WTC11 (cell line): ENCODE results near the gene PHLDB1. TPM values are rescaled to one million over a fixed set of nuclear protein-coding genes. Genes with fewer than 3 reads are reported as not detected.

Source experiments
- ATAC-seq: fragments of 200-7000 bp; cut with Tn5 transposase; 2 replicates; pipeline ENCODE4 v1.10.0; 2021; ENCODE audit warnings: mild to moderate bottlenecking, moderate library complexity
- CTCF ChIA-PET: fragments of 300-600 bp; sonication (Branson Sonifier 250); formaldehyde crosslinking; loops from one replicate; lab custom pipeline; 2021; ENCODE audit warnings: antibody characterized with exemption; lab: Charles Lee
- POLR2A ChIA-PET: fragments of 350-600 bp; sonication (Branson Sonifier 250); formaldehyde crosslinking; loops from one replicate; lab custom pipeline; 2021; ENCODE audit warnings: antibody characterized with exemption; lab: Charles Lee
- DNase-seq: peaks from one replicate; pipeline ENCODE4 v3.0.0; 2021; ENCODE audit warnings: low spot score
- H3K27ac Mint-ChIP-seq: 2 replicates; pipeline ENCODE4 v1.8.0; 2021; ENCODE audit warnings: mixed read lengths
- H3K27me3 Mint-ChIP-seq: 2 replicates; pipeline ENCODE4 v1.8.0; 2021; ENCODE audit warnings: low read depth, mild to moderate bottlenecking, moderate library complexity, mixed read lengths
- H3K36me3 Mint-ChIP-seq: 2 replicates; pipeline ENCODE4 v1.8.0; 2021; ENCODE audit warnings: mixed read lengths
- H3K4me1 Mint-ChIP-seq: 2 replicates; pipeline ENCODE4 v1.8.0; 2022; ENCODE audit warnings: mixed read lengths
- H3K4me3 Mint-ChIP-seq: 2 replicates; pipeline ENCODE4 v1.8.0; 2021; ENCODE audit warnings: mild to moderate bottlenecking, moderate library complexity, mixed read lengths
- H3K9me3 Mint-ChIP-seq: 2 replicates; pipeline ENCODE4 v1.8.0; 2021; ENCODE audit warnings: mixed read lengths
- AFF4 ChIP-seq: sonication (generic); formaldehyde crosslinking; IDR thresholded peaks from 2 replicates; pipeline ENCODE4 v1.8.1; 2023; ENCODE audit warnings: mild to moderate bottlenecking, missing genetic modification reagents, borderline replicate concordance
- CBFB ChIP-seq: sonication (generic); formaldehyde crosslinking; IDR thresholded peaks from 2 replicates; pipeline ENCODE4 v1.8.1; 2022; ENCODE audit warnings: mild to moderate bottlenecking, low read depth, missing genetic modification reagents
- ELF4 ChIP-seq: sonication (generic); formaldehyde crosslinking; IDR thresholded peaks from 2 replicates; pipeline ENCODE4 v1.8.1; 2022; ENCODE audit warnings: low read depth, mild to moderate bottlenecking, moderate library complexity, missing genetic modification reagents
- FOXJ3 ChIP-seq: sonication (generic); formaldehyde crosslinking; IDR thresholded peaks from 2 replicates; pipeline ENCODE4 v1.9.0; 2021; ENCODE audit warnings: missing genetic modification reagents, mild to moderate bottlenecking, borderline replicate concordance
- FOXK1 ChIP-seq: sonication (generic); formaldehyde crosslinking; IDR thresholded peaks from 2 replicates; pipeline ENCODE4 v1.8.0; 2022; ENCODE audit warnings: mild to moderate bottlenecking, moderate library complexity, missing genetic modification reagents
- GRHL2 ChIP-seq: fragments of 250-450 bp; sonication (Bioruptor Pico); IDR thresholded peaks from 2 replicates; pipeline ENCODE4 v1.8.0; 2022; ENCODE audit warnings: mild to moderate bottlenecking, moderate library complexity; ENCODE audit not compliant: insufficient replicate concordance, severe bottlenecking
- IRF2 ChIP-seq: sonication (generic); formaldehyde crosslinking; IDR thresholded peaks from 2 replicates; pipeline ENCODE4 v1.8.0; 2022; ENCODE audit warnings: low read depth, missing genetic modification reagents, borderline replicate concordance
- KAT7 ChIP-seq: sonication (generic); formaldehyde crosslinking; IDR thresholded peaks from 2 replicates; pipeline ENCODE4 v1.8.1; 2023; ENCODE audit warnings: missing genetic modification reagents, mild to moderate bottlenecking, borderline replicate concordance
- NFYB ChIP-seq: sonication (generic); formaldehyde crosslinking; conservative IDR thresholded peaks from 2 replicates; pipeline ENCODE4 v1.8.0; 2022; ENCODE audit warnings: low read depth, missing genetic modification reagents
- OVOL2 ChIP-seq: fragments of 250-450 bp; sonication (Bioruptor Pico); IDR thresholded peaks from 2 replicates; pipeline ENCODE4 v1.9.0; 2021; ENCODE audit warnings: mild to moderate bottlenecking, borderline replicate concordance
- PRRX2 ChIP-seq: fragments of 250-450 bp; sonication (Bioruptor Pico); IDR thresholded peaks from 2 replicates; pipeline ENCODE4 v1.8.0; 2021; ENCODE audit warnings: mild to moderate bottlenecking
- RELA ChIP-seq: sonication (generic); formaldehyde crosslinking; IDR thresholded peaks from 2 replicates; pipeline ENCODE4 v1.8.1; 2022; ENCODE audit warnings: missing genetic modification reagents, mild to moderate bottlenecking, borderline replicate concordance
- RORB ChIP-seq: fragments of 250-450 bp; sonication (Bioruptor Pico); IDR thresholded peaks from 2 replicates; pipeline ENCODE4 v1.9.0; 2021; ENCODE audit warnings: mild to moderate bottlenecking
- SMAD3 ChIP-seq: sonication (generic); formaldehyde crosslinking; IDR thresholded peaks from 2 replicates; pipeline ENCODE4 v1.8.0; 2022; ENCODE audit warnings: missing genetic modification reagents, mild to moderate bottlenecking, borderline replicate concordance
- SP1 ChIP-seq: sonication (generic); formaldehyde crosslinking; conservative IDR thresholded peaks from 2 replicates; pipeline ENCODE4 v1.8.1; 2022; ENCODE audit warnings: missing genetic modification reagents
- TEAD1 ChIP-seq: sonication (generic); formaldehyde crosslinking; IDR thresholded peaks from 2 replicates; pipeline ENCODE4 v1.8.0; 2022; ENCODE audit warnings: mild to moderate bottlenecking, missing genetic modification reagents
- TP53 ChIP-seq: sonication (generic); formaldehyde crosslinking; IDR thresholded peaks from 2 replicates; pipeline ENCODE4 v1.8.1; 2023; ENCODE audit warnings: mild to moderate bottlenecking, missing genetic modification reagents
- ZNF219 ChIP-seq: sonication (generic); formaldehyde crosslinking; IDR thresholded peaks from 2 replicates; pipeline ENCODE4 v1.8.0; 2023; ENCODE audit warnings: missing genetic modification reagents, mild to moderate bottlenecking, borderline replicate concordance
- ZNF263 ChIP-seq: sonication (generic); formaldehyde crosslinking; IDR thresholded peaks from 2 replicates; pipeline ENCODE4 v1.8.1; 2022; ENCODE audit warnings: low read depth, mild to moderate bottlenecking, moderate library complexity, missing genetic modification reagents
- ZNF416 ChIP-seq: fragments of 250-450 bp; sonication (Bioruptor Pico); IDR thresholded peaks from 2 replicates; pipeline ENCODE4 v1.9.0; 2021; ENCODE audit warnings: mild to moderate bottlenecking, inconsistent platforms
- ZNF425 ChIP-seq: fragments of 250-450 bp; sonication (Bioruptor Pico); conservative IDR thresholded peaks from 2 replicates; pipeline ENCODE4 v1.9.0; 2021; ENCODE audit warnings: mild to moderate bottlenecking
- total RNA-seq: library from RNA; stranded (reverse); gene quantifications from 3 replicates; pipeline ENCODE4 v1.2.3, GENCODE V29; 2021
- TF ChIP-seq, protein P1 (sequence below): fragments of 250-450 bp; sonication (Bioruptor Pico); IDR thresholded peaks from 2 replicates; pipeline ENCODE4 v1.8.0; 2021; ENCODE audit warnings: mild to moderate bottlenecking
- TF ChIP-seq, protein P2 (sequence below): sonication (generic); formaldehyde crosslinking; IDR thresholded peaks from 2 replicates; pipeline ENCODE4 v1.8.1; 2022; ENCODE audit warnings: mild to moderate bottlenecking, moderate library complexity, missing genetic modification reagents
- TF ChIP-seq, protein P3 (sequence below): fragments of 250-450 bp; sonication (Bioruptor Pico); IDR thresholded peaks from 2 replicates; pipeline ENCODE4 v1.9.0; 2021; ENCODE audit warnings: mild to moderate bottlenecking, borderline replicate concordance

PHLDB1 gene
- total RNA-seq, 1 experiment from 2014 or later: 83.1 TPM

DNA sequence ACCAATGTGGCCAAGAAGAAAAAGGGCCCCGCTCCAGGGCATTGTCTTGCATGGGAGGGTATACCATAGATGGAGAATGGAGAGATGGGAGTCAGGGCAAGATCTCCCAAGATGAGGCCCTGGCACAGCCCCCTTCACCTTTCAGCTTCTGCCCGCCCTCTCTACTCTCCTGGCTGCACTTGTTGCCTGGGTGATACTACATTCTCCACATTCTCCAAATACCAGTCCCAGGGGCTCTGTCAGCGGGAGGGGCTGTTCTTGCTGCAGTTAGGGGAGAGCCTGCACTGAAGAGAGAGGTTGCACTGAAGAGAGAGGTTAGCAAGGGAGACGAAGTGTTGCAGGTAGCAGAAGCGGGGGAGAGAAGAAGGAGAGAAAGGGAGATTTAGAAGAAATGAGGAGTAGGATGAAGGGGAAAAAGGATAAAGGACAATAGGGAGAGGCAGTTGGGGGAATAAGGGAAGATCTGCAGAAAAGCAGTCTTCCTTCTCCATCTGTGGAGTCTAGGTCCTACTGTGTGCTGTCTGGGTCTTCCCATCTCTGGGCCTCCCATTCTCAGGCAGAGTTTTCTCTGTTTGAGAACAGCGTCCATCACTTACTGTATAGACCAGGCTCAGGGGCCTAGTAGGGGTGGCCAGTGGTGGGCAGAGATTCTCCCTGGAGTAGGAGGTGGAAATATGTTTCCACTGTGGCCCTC, 8.0 kb downstream of the PHLDB1 start:
- Mint-ChIP-seq H3K27ac (peak overlapping the region; percentile 91), H3K4me3 (peak overlapping the region; percentile 21), H3K4me1 (peaks cover 64% of the 10 kb centered on the region), H3K36me3 (no peaks in the 10 kb centered on the region), H3K9me3 (no peaks in the 10 kb centered on the region), H3K27me3 (peaks cover 19% of the 10 kb centered on the region)
- peak; percentile 89 for DNase-seq
- peak; percentile 80 for ATAC-seq
- ChIA-PET CTCF (interaction anchor here (0.7 to 12.5 kb wide), 4 partner anchors 19 to 314 kb away, joined by 3 to 127 read pairs (median 56); no protein-coding TSS in a partner anchor), POLR2A (interaction anchor here (0.7 to 3.9 kb wide), 2 partner anchors 19 to 306 kb away, joined by 9 to 34 read pairs; no protein-coding TSS in a partner anchor)
- TF ChIP-seq ZNF263 (CRISPR knock-in tag): no peak
- TF ChIP-seq TEAD1: peak; percentile 100
- TF ChIP-seq FOXJ3: no peak
- TF ChIP-seq NFYB (CRISPR knock-in tag): no peak
- no peak for TF ChIP-seq GRHL2 (CRISPR knock-in tag)
- TF ChIP-seq SP1 (CRISPR knock-in tag): peak; percentile 61
- TF ChIP-seq KAT7 (CRISPR knock-in tag): no peak
- no peak for TF ChIP-seq ELF4 (CRISPR knock-in tag)
- no peak for TF ChIP-seq IRF2 (CRISPR knock-in tag)
- no peak for TF ChIP-seq TP53 (CRISPR knock-in tag)
- no peak for TF ChIP-seq PRRX2 (CRISPR knock-in tag)
- TF ChIP-seq, protein P1, sequence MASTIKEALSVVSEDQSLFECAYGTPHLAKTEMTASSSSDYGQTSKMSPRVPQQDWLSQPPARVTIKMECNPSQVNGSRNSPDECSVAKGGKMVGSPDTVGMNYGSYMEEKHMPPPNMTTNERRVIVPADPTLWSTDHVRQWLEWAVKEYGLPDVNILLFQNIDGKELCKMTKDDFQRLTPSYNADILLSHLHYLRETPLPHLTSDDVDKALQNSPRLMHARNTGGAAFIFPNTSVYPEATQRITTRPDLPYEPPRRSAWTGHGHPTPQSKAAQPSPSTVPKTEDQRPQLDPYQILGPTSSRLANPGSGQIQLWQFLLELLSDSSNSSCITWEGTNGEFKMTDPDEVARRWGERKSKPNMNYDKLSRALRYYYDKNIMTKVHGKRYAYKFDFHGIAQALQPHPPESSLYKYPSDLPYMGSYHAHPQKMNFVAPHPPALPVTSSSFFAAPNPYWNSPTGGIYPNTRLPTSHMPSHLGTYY (CRISPR knock-in tag): no peak
- no peak for TF ChIP-seq RELA (CRISPR knock-in tag)
- no peak for TF ChIP-seq FOXK1 (CRISPR knock-in tag)
- TF ChIP-seq ZNF416 (CRISPR knock-in tag): no peak
- no peak for TF ChIP-seq SMAD3 (CRISPR knock-in tag)
- TF ChIP-seq OVOL2: no peak
- no peak for TF ChIP-seq ZNF425 (CRISPR knock-in tag)
- TF ChIP-seq, protein P2, sequence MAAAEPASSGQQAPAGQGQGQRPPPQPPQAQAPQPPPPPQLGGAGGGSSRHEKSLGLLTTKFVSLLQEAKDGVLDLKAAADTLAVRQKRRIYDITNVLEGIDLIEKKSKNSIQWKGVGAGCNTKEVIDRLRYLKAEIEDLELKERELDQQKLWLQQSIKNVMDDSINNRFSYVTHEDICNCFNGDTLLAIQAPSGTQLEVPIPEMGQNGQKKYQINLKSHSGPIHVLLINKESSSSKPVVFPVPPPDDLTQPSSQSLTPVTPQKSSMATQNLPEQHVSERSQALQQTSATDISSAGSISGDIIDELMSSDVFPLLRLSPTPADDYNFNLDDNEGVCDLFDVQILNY (CRISPR knock-in tag): no peak
- TF ChIP-seq RORB (CRISPR knock-in tag): no peak
- TF ChIP-seq, protein P3, sequence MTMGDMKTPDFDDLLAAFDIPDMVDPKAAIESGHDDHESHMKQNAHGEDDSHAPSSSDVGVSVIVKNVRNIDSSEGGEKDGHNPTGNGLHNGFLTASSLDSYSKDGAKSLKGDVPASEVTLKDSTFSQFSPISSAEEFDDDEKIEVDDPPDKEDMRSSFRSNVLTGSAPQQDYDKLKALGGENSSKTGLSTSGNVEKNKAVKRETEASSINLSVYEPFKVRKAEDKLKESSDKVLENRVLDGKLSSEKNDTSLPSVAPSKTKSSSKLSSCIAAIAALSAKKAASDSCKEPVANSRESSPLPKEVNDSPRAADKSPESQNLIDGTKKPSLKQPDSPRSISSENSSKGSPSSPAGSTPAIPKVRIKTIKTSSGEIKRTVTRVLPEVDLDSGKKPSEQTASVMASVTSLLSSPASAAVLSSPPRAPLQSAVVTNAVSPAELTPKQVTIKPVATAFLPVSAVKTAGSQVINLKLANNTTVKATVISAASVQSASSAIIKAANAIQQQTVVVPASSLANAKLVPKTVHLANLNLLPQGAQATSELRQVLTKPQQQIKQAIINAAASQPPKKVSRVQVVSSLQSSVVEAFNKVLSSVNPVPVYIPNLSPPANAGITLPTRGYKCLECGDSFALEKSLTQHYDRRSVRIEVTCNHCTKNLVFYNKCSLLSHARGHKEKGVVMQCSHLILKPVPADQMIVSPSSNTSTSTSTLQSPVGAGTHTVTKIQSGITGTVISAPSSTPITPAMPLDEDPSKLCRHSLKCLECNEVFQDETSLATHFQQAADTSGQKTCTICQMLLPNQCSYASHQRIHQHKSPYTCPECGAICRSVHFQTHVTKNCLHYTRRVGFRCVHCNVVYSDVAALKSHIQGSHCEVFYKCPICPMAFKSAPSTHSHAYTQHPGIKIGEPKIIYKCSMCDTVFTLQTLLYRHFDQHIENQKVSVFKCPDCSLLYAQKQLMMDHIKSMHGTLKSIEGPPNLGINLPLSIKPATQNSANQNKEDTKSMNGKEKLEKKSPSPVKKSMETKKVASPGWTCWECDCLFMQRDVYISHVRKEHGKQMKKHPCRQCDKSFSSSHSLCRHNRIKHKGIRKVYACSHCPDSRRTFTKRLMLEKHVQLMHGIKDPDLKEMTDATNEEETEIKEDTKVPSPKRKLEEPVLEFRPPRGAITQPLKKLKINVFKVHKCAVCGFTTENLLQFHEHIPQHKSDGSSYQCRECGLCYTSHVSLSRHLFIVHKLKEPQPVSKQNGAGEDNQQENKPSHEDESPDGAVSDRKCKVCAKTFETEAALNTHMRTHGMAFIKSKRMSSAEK (CRISPR knock-in tag): peak; percentile 54; the same call in 1 of the 2 replicates
- no peak for TF ChIP-seq AFF4 (CRISPR knock-in tag)
- TF ChIP-seq ZNF219 (CRISPR knock-in tag): no peak
- no peak for TF ChIP-seq CBFB (CRISPR knock-in tag)
